HEK293T (cell line): ENCODE measurements around the gene RP2.

Source experiments
- CTCF ChIA-PET: fragments of 350-600 bp; formaldehyde crosslinking; extraction: SDS; loops from one replicate; lab custom pipeline; 2021; ENCODE audit warnings: antibody characterized with exemption, inconsistent platforms; lab: Yijun Ruan, JAX
- POLR2A ChIA-PET: fragments of 350-600 bp; formaldehyde crosslinking; extraction: SDS; loops from one replicate; lab custom pipeline; 2020; ENCODE audit warnings: antibody characterized with exemption, inconsistent platforms; lab: Yijun Ruan, JAX
- DNase-seq: peaks from one replicate; pipeline ENCODE4 v3.0.0; 2012; ENCODE audit warnings: mixed read lengths; ENCODE audit errors: extremely low spot score
- ARNT ChIP-seq: fragments of 450-650 bp; IDR thresholded peaks from 2 replicates; pipeline ENCODE4 v1.6.1; 2017; ENCODE audit warnings: mild to moderate bottlenecking
- BHLHE40 ChIP-seq: fragments of 450-650 bp; IDR thresholded peaks from 2 replicates; pipeline ENCODE4 v1.6.1; 2016; ENCODE audit warnings: mild to moderate bottlenecking, moderate library complexity, borderline replicate concordance
- CTBP1 ChIP-seq: fragments of 450-650 bp; IDR thresholded peaks from 2 replicates; pipeline ENCODE4 v1.6.1; 2016; ENCODE audit warnings: borderline replicate concordance
- ELF4 ChIP-seq: fragments of 450-650 bp; IDR thresholded peaks from 2 replicates; pipeline ENCODE4 v1.6.1; 2017; ENCODE audit warnings: antibody characterized with exemption
- FOXA1 ChIP-seq: fragments of 450-650 bp; IDR thresholded peaks from 2 replicates; pipeline ENCODE4 v1.6.1; 2016; ENCODE audit warnings: mild to moderate bottlenecking
- FOXK2 ChIP-seq: fragments of 450-650 bp; IDR thresholded peaks from 2 replicates; pipeline ENCODE4 v1.6.1; 2016; ENCODE audit warnings: mild to moderate bottlenecking
- FOXM1 ChIP-seq: fragments of 450-650 bp; IDR thresholded peaks from 2 replicates; pipeline ENCODE4 v1.6.1; 2017; ENCODE audit warnings: mild to moderate bottlenecking, borderline replicate concordance
- HDGF ChIP-seq: fragments of 450-650 bp; IDR thresholded peaks from 2 replicates; pipeline ENCODE4 v1.6.1; 2017; ENCODE audit warnings: antibody characterized with exemption, borderline replicate concordance
- L3MBTL2 ChIP-seq: fragments of 450-650 bp; conservative IDR thresholded peaks from 2 replicates; pipeline ENCODE4 v1.6.1; 2016; ENCODE audit warnings: mild to moderate bottlenecking
- LEF1 ChIP-seq: fragments of 450-650 bp; IDR thresholded peaks from 2 replicates; pipeline ENCODE4 v1.6.1; 2017; ENCODE audit warnings: mild to moderate bottlenecking, borderline replicate concordance
- NFRKB ChIP-seq: fragments of 450-650 bp; IDR thresholded peaks from 2 replicates; pipeline ENCODE4 v1.6.1; 2016; ENCODE audit warnings: mild to moderate bottlenecking, moderate library complexity
- SP1 ChIP-seq: fragments of 450-650 bp; IDR thresholded peaks from 2 replicates; pipeline ENCODE4 v1.6.1; 2017
- SUZ12 ChIP-seq: fragments of 450-650 bp; IDR thresholded peaks from 2 replicates; pipeline ENCODE4 v1.6.1; 2016; ENCODE audit warnings: mild to moderate bottlenecking
- TARDBP ChIP-seq: fragments of 450-650 bp; IDR thresholded peaks from 2 replicates; pipeline ENCODE4 v1.6.1; 2016
- ZNF384 ChIP-seq: fragments of 450-650 bp; IDR thresholded peaks from 2 replicates; pipeline ENCODE4 v1.6.1; 2016
- TF ChIP-seq, protein P1 (sequence below): fragments of 450-650 bp; IDR thresholded peaks from 2 replicates; pipeline ENCODE4 v1.6.1; 2016

RP2 gene

DNA sequence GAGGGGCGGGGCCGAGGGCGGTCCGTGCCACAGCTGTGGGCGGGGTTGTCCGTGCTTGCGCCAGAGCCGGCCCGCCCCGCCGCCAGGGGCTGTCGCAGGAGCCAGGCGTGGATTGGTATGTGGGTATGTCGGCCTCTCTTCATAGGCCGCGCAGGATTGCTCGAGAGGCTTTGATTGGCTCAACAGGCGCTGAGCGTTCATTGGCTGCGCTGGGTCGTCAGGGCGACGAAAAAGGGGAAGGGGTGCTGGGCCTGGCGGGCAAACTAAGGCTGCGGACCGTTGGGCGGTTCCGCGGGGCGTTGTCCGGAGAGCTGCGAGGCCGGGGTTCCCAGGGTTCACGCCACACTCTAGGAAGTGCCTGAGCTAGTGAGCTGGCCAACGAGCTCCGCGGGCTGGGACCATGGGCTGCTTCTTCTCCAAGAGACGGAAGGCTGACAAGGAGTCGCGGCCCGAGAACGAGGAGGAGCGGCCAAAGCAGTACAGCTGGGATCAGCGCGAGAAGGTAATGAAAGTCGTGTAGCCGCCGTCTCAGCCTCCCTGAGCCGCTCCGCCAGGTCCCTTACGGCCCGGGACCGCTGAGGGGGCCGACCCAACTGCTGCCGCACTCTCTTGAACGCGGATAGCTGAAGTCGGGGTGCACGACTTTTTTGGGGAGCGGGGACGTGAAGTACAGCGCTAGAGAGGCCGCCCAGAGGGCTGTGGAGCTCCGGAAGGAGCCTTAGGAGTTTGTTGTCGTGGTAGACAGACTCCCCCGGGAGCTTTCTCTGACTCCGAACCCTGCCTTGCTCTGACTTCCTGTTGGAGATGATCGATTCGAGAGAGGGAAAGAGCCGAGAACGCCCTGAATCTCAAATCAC lies at the start of gene RP2:
Gene RP2, plus strand, starts transcription at position 343 of the 857 bp plus-strand sequence. Its CDS starts 58 bp downstream, at position 401.
- peak; percentile 89 for DNase-seq
- POLR2A ChIA-PET: interaction anchor here (0.8 to 0.9 kb wide), 2 partner anchors 12 to 13 kb away, joined by 3 to 4 read pairs; no protein-coding TSS in a partner anchor
- TF ChIP-seq, protein P1, sequence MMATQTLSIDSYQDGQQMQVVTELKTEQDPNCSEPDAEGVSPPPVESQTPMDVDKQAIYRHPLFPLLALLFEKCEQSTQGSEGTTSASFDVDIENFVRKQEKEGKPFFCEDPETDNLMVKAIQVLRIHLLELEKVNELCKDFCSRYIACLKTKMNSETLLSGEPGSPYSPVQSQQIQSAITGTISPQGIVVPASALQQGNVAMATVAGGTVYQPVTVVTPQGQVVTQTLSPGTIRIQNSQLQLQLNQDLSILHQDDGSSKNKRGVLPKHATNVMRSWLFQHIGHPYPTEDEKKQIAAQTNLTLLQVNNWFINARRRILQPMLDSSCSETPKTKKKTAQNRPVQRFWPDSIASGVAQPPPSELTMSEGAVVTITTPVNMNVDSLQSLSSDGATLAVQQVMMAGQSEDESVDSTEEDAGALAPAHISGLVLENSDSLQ: peak; percentile 74
- TF ChIP-seq L3MBTL2 (0 out of 2 replicates have a peak, but pooled peaks have one; percentile 14), FOXM1 (no peak), SUZ12 (no peak), ZNF384 (no peak), FOXK2 (no peak)
- CTCF ChIA-PET: no interaction called here

GRCh38 chrX:46788902-46789301 lies 47.9 kb upstream of the RP2 start:
- POLR2A ChIA-PET: no interaction called here
- no peak for DNase-seq
- TF ChIP-seq HDGF (no peak), LEF1 (no peak), L3MBTL2 (no peak), SUZ12 (no peak), ELF4 (no peak), ZNF384 (no peak)
- TF ChIP-seq, protein P1: no peak
- CTCF ChIA-PET: interaction anchor here (0.6 kb wide), 1 partner anchor 8 kb away, joined by 3 read pairs; no protein-coding TSS in a partner anchor

- CTCF ChIA-PET: no interaction called here
- no peak for TF ChIP-seq FOXM1
- TF ChIP-seq SUZ12: no peak
- TF ChIP-seq SP1: no peak
- TF ChIP-seq FOXK2: no peak
- TF ChIP-seq L3MBTL2: no peak
- TF ChIP-seq BHLHE40: no peak
- no peak for TF ChIP-seq LEF1
- TF ChIP-seq FOXA1: no peak
- TF ChIP-seq HDGF: no peak
- no peak for TF ChIP-seq ZNF384
- TF ChIP-seq, protein P1: no peak
- TF ChIP-seq ELF4: no peak
- TF ChIP-seq ARNT: no peak
- no peak for TF ChIP-seq TARDBP
- no peak for TF ChIP-seq NFRKB
- no peak for TF ChIP-seq CTBP1
- POLR2A ChIA-PET: no interaction called here
- no peak for DNase-seq
Measured at GRCh38 chrX:46791927-46792809, 44.7 kb upstream of the RP2 start.

- ChIA-PET CTCF (no interaction called here), POLR2A (no interaction called here)
- TF ChIP-seq TARDBP (no peak), ZNF384 (no peak), FOXM1 (no peak), ARNT (no peak), BHLHE40 (no peak), L3MBTL2 (no peak), SP1 (no peak), NFRKB (no peak), CTBP1 (no peak), ELF4 (no peak), FOXK2 (no peak), LEF1 (no peak)
- TF ChIP-seq, protein P1: no peak
- no peak for DNase-seq
Measured at GRCh38 chrX:46792810-46793188, 44.0 kb upstream of the RP2 start.

DNA sequence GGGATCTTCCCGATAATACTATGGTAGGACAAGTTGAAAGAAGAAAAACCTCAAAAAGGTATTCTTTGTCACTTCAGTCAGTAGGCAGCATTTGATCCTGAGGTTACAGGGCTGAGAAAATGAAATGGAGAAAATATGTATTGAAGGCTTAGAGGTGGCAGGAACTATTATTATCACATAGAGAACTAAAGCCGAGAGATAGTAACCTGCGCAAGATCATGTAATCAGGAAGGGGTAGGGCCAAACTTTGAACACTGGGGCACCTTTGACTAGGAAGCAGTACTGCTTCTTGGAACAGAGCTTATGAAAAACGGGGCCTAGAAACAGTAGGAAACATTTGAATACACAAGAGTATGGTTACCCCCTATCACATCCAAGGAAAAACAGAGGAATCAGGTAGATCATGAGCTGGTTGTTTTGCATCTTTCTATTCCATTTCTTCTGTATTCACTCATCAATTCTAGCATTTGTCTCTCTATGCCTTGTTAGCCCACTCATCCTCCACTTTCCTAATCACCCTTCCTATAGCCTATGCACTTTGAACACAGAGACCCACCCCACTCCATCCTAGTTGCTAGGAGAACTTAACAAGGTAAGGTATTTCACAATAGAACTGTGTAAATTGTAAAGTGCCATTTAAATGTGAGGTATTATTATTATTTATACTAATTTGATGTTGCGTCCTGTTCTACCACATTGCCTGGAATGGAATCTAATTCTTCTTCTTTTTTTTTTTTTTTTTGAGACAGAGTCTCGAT lies 43.3 kb upstream of the RP2 start:
- ChIA-PET POLR2A (no interaction called here), CTCF (no interaction called here)
- TF ChIP-seq LEF1: no peak
- no peak for DNase-seq
